PC-9 (cell line): Measurements from ENCODE around the gene PTRH2.

Experiments
- EZH2 ChIP-seq: fragments of 200-600 bp; sonication (generic); IDR thresholded peaks from 2 replicates; pipeline ENCODE4 v1.8.0; 2017; ENCODE audit warnings: antibody characterized with exemption, low read depth
- TF ChIP-seq, protein P1 (sequence below): fragments of 200-600 bp; sonication (generic); conservative IDR thresholded peaks from 2 replicates; pipeline ENCODE4 v1.6.1; 2017; ENCODE audit warnings: mixed run types, antibody characterized with exemption, mild to moderate bottlenecking, moderate library complexity

DNA sequence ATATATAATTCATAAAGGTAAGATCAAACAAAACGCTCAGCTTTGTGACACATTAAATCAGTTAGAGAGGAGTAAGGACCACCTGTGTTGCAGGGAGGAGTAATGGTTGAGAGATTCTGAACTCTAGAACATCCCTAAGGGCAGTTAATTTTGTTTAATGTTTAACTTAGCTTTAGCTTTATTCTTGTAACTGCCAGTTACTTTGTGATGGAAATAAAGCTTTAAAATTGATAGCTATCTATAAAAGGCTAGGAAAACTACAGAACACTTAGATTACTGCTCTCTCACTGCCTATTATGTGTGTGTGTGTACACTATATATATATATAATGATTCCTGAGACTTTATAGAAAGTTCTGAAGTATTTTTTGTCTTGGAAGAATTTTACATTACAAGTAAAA, 37.8 kb downstream of the PTRH2 start:
- no peak for TF ChIP-seq EZH2
- TF ChIP-seq, protein P1, sequence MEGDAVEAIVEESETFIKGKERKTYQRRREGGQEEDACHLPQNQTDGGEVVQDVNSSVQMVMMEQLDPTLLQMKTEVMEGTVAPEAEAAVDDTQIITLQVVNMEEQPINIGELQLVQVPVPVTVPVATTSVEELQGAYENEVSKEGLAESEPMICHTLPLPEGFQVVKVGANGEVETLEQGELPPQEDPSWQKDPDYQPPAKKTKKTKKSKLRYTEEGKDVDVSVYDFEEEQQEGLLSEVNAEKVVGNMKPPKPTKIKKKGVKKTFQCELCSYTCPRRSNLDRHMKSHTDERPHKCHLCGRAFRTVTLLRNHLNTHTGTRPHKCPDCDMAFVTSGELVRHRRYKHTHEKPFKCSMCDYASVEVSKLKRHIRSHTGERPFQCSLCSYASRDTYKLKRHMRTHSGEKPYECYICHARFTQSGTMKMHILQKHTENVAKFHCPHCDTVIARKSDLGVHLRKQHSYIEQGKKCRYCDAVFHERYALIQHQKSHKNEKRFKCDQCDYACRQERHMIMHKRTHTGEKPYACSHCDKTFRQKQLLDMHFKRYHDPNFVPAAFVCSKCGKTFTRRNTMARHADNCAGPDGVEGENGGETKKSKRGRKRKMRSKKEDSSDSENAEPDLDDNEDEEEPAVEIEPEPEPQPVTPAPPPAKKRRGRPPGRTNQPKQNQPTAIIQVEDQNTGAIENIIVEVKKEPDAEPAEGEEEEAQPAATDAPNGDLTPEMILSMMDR, result no peak
